ENCODE measurements around the gene SLC25A38. TPM values are rescaled to one million over a fixed set of nuclear protein-coding genes. Genes with fewer than 3 reads are reported as not detected.

SLC25A38 gene
- total RNA-seq, 1 donor from 2014 or later, result 13.2 TPM

DNA sequence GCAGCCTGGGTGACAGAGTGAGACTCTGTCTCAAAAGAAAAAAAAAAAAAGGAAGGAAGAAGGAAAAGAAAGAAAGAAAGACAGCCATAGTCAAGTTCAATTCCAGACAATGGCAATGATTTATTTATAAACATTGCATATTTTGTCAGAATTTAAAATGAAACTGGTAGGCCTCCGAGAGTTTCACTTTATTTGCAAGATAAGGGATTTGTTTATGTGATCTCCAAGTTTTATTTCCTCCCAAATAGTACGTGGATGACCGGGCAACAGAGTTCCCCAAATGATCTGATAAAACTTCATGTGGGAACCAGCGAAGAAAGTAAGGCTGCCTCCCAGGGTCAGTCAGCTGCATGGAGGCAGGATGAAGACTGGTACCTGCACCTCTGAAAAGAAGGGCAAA is 55.7 kb downstream of the SLC25A38 start:
- DNase-seq, result no peak

DNA sequence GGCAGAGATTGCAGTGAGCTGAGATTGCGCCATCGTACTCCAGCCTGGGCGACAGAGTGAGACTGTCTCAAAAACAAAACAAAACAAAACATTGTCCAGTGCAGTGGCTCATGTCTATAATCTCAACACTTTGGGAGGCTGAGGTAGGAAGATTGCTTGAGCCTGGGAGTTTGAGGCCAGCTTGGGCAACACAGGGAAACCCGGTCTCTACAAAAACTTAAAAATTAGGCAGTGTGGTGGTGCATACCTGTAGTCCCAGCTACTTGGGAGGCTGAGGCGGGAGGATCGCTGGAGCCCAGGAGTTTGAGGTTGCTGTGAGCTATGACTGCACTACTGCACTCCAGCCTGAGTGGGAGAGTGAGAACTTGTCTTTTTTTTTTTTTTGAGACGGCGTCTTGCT is 57.1 kb downstream of the SLC25A38 start:
- no peak for DNase-seq

DNA sequence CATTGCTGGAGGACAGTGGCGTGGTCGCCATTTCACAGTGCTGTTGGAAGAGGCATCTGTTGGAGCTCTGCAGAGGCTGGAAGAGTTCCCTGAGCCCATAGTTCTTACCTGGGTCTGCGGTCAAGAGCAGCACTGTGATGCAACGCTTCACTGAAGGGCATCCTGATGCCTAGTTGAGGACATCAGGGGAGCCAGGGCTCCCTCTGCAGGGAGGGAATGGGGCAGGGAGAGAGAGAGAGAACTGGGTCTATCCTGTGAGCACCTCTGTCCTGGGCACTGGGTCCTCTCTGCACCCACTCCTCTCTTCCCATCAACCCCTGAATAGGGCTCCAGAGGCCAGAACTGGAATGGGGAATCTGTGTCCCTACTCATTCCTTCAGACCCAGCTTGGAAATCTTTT is 60.4 kb downstream of the SLC25A38 start:
- DNase-seq, result no peak

DNA sequence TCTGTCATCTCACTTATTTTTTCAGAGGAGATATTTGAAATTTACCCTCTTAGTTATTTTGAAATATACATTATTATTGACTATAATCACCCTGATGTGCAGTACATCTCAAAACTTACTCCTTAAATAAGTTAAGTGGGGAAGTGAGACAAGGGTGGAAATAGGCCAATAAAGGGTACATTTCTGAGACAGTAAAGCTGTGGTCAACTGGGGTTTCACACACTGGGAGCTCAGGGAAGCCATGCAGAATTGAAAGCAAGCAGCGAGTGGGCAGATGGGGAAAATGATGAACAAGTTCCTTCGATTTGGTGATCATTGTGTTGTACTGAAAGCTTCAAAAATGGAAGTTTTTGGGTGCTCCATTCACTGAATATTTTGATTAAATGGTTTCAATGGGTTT is 62.8 kb downstream of the SLC25A38 start:
- DNase-seq, result no peak

DNA sequence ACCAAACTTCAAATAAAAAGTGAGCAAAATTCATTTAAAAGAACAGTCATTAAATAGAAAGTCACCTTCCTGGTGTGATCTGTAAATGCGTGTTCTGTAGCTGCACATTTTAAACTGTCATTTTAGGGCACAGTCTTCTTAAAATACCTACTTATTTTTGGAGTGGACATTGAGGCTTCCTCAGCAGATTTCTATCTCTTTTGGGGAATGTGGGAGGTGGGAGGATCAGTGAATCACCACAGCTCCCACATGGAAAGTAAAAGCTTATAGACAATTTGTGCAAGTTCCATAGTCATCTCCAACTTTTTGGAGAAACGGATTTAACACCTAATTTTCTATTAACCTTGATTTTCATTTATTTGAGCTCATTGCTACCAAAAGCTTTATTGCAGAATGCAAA is 63.3 kb downstream of the SLC25A38 start:
- DNase-seq, result no peak

Small RNAs within 50 kb of the gene (small RNA-seq; reads per million reads assigned to genes)
- gene SNORA6 (ENCODE audit: low replicate concordance) (not detected), gene SNORA62 (ENCODE audit: low replicate concordance) (not detected)

Other genes with a start within 250 kb of the SLC25A38 start
- 27.8 TPM for gene CSRNP1, start 229.8 kb upstream of the SLC25A38 start, total RNA-seq
- 11.8 TPM for gene XIRP1, start 190.8 kb upstream of the SLC25A38 start, total RNA-seq
- 1.5 TPM for gene CX3CR1, start 103.3 kb upstream of the SLC25A38 start, total RNA-seq
- gene CCR8, start 53.7 kb upstream of the SLC25A38 start, total RNA-seq, result not detected
- gene RPSA, start 23.4 kb downstream of the SLC25A38 start, total RNA-seq, result 895 TPM
- 0.10 TPM for gene MOBP, start 84.3 kb downstream of the SLC25A38 start, total RNA-seq

Measured in skin of body (tissue), 3 donors.